AG04450 (cell line): ENCODE data around the gene FOXF2. TPM values are rescaled to one million over a fixed set of nuclear protein-coding genes. Genes with fewer than 3 reads are reported as not detected.

ENCODE experiments used
- CTCF ChIA-PET: fragments of 300-600, 350-600 bp; formaldehyde crosslinking; extraction: SDS; loops from one replicate; lab custom pipeline; 2022; ENCODE audit warnings: antibody characterized with exemption, inconsistent platforms; lab: Charles Lee
- POLR2A ChIA-PET: fragments of 350-600 bp; formaldehyde crosslinking; extraction: SDS; loops from one replicate; lab custom pipeline; 2021; ENCODE audit warnings: antibody characterized with exemption, inconsistent platforms; lab: Yijun Ruan, JAX
- DNase-seq: peaks from one replicate; pipeline ENCODE4 v3.0.0-alpha.2; 2011; ENCODE audit warnings: low read depth, low spot score
- H3K27ac ChIP-seq: one replicate; pipeline ENCODE4 v1.5.1; 2012; ENCODE audit warnings: low read depth, low read length, control low read depth
- H3K27me3 ChIP-seq: one replicate; pipeline ENCODE4 v1.6.0; 2012; ENCODE audit warnings: low read length; ENCODE audit not compliant: control insufficient read depth, insufficient read depth
- H3K4me3 ChIP-seq: 2 replicates; pipeline ENCODE4 v1.5.1; 2011; ENCODE audit warnings: mild to moderate bottlenecking, low read depth, low read length, control low read depth
- H3K9me3 ChIP-seq: 2 replicates; pipeline ENCODE4 v1.5.1; 2012; ENCODE audit warnings: low read length; ENCODE audit not compliant: control insufficient read depth, insufficient read depth
- CTCF ChIP-seq: IDR thresholded peaks from 2 replicates; pipeline ENCODE4 v1.5.1; 2011; ENCODE audit warnings: low read depth, low read length, control low read depth, inconsistent platforms
- polyA plus RNA-seq: library from polyadenylated mRNA; depleted of rRNA; stranded (reverse); fragments of >200 nt; gene quantifications from 2 replicates; pipeline ENCODE4 v1.2.3, GENCODE V29; 2011

Gene FOXF2
- polyA plus RNA-seq, 1 experiment = 17.3 TPM

GRCh38 chr6:1387538-1387875 lies 1.9 kb upstream of the FOXF2 start:
- Histone ChIP-seq H3K4me3 (peak overlapping the region; percentile 25), H3K27me3 (peaks cover 8% of the 10 kb centered on the region), H3K9me3 (peaks cover 26% of the 10 kb centered on the region), H3K27ac (no peak overlapping the region)
- ChIA-PET CTCF (interaction anchor here (0.8 to 3.3 kb wide), 4 partner anchors 10 to 590 kb away, joined by 4 to 21 read pairs (median 10); no protein-coding TSS in a partner anchor), POLR2A (interaction anchor here (1.2 kb wide), 1 partner anchor 9 kb away, joined by 3 read pairs; no protein-coding TSS in a partner anchor)
- TF ChIP-seq CTCF = no peak
- no peak for DNase-seq

- Histone ChIP-seq H3K4me3 (peak overlapping the region; percentile 76), H3K9me3 (peaks cover 22% of the 10 kb centered on the region), H3K27ac (no peak overlapping the region), H3K27me3 (peaks cover 3% of the 10 kb centered on the region)
- peak; percentile 19; the same call in 1 of the 2 replicates for TF ChIP-seq CTCF
- CTCF ChIA-PET = interaction anchor here (1.4 to 3.3 kb wide), 3 partner anchors 9 to 591 kb away, joined by 4 to 21 read pairs (median 16); no protein-coding TSS in a partner anchor
- POLR2A ChIA-PET = interaction anchor here (1.2 kb wide), 1 partner anchor 9 kb away, joined by 3 read pairs; no protein-coding TSS in a partner anchor
- no peak for DNase-seq
These were observed 1.3 kb upstream of the FOXF2 start for GRCh38 chr6:1387876-1388629.

GRCh38 chr6:1388630-1389368 lies 577 bp upstream of the FOXF2 start:
- Histone ChIP-seq H3K27me3 (no peaks in the 10 kb centered on the region), H3K4me3 (peak overlapping the region; percentile 76), H3K9me3 (peaks cover 15% of the 10 kb centered on the region), H3K27ac (peak overlapping the region; percentile 39)
- no peak for DNase-seq
- no peak for TF ChIP-seq CTCF
- ChIA-PET CTCF (interaction anchor here (1.1 kb wide), 1 partner anchor 476 kb away, joined by 4 read pairs; no protein-coding TSS in a partner anchor), POLR2A (interaction anchor here (1.2 kb wide), 1 partner anchor 8 kb away, joined by 3 read pairs; no protein-coding TSS in a partner anchor)

GRCh38 chr6:1390133-1390945 lies 963 bp downstream of the FOXF2 start:
- Histone ChIP-seq H3K27me3 (no peaks in the 10 kb centered on the region), H3K4me3 (peak overlapping the region; percentile 76), H3K9me3 (peaks cover 1% of the 10 kb centered on the region), H3K27ac (peak overlapping the region; percentile 21)
- CTCF ChIA-PET = interaction anchor here (0.8 to 1.6 kb wide), 5 partner anchors 8 to 668 kb away, joined by 3 to 4 read pairs (median 3); no protein-coding TSS in a partner anchor
- POLR2A ChIA-PET = interaction anchor here (0.9 kb wide), 1 partner anchor 697 kb away, joined by 5 read pairs; no protein-coding TSS in a partner anchor
- DNase-seq = no peak
- no peak for TF ChIP-seq CTCF
